Measurements from ENCODE around the gene PATJ. TPM values are rescaled to one million over a fixed set of nuclear protein-coding genes. Genes with fewer than 3 reads are reported as not detected.
A peak's percentile ranks its signal among the peaks of the same experiment; 100 is the strongest.

Gene PATJ
- total RNA-seq, 1 experiment from 2014 or later, result 47.3 TPM

DNA sequence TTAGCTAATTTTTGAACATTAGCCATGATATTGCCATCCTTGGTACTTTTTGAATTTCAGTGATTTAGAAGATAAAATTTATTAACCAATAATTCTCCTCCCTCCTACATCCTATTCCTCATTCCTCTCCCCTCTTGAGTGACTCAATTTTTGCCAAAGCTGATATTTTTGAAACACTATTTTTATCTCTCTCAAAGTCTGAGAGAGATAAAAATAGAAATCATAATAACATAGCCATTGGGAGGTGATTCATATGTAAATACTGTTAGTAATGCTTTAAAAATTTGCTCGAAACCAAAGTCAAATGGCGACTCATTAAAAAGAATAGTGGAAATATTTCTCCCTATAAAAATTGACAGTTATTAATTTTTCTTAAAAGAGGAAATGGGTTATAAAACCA is 97.4 kb downstream of the PATJ start:
- Mint-ChIP-seq H3K27me3 (ENCODE audit: low read depth) (no peaks in the 10 kb centered on the region), H3K4me1 (peaks cover 5 to 7% of the 10 kb centered on the region in 2 experiments), H3K27ac (peak overlapping the region in 2 of 3 experiments; percentile 1 to 39; a peak in 1 of 7 replicates), H3K9me3 (peaks cover 3 to 4% of the 10 kb centered on the region in 2 experiments; a peak in 4 of 5 replicates), H3K36me3 (ENCODE audit: insufficient read depth in 1 of 3, low read depth in 3 of 3) (peaks cover 3 to 8% (median 4%) of the 10 kb centered on the region in 3 experiments), H3K4me3 (no peak overlapping the region)
- Histone ChIP-seq H3K79me1 (ENCODE audit: insufficient read depth, low read depth, low read length, poor library complexity, severe bottlenecking) (no peaks in the 10 kb centered on the region), H4K5ac (ENCODE audit: insufficient read length, low read depth, low read length) (no peak overlapping the region), H3K79me2 (ENCODE audit: insufficient read depth, low read length) (no peaks in the 10 kb centered on the region), H4K8ac (replicated peaks; ENCODE audit: insufficient read length, low read depth, low read length) (no peak overlapping the region), H3K27me3 (ENCODE audit: insufficient read depth, low read length) (no peaks in the 10 kb centered on the region), H2BK12ac (ENCODE audit: insufficient read length, low read depth, low read length) (no peak overlapping the region), H3K4me1 (ENCODE audit: insufficient read depth, low read length) (no peaks in the 10 kb centered on the region), H3K27ac (ENCODE audit: insufficient read length, low read depth, low read length) (no peak overlapping the region), H3T11ph (ENCODE audit: low read length) (no peak overlapping the region), H2BK120ac (ENCODE audit: low read depth, low read length, poor library complexity, severe bottlenecking) (no peak overlapping the region), H3K9me3 (ENCODE audit: control insufficient read depth, low read depth, low read length) (no peaks in the 10 kb centered on the region), H3K18ac (ENCODE audit: insufficient read length, low read depth, low read length) (no peak overlapping the region), H3K14ac (ENCODE audit: insufficient read depth, low read length) (no peak overlapping the region), H3K9ac (ENCODE audit: extremely low read depth, insufficient read length, low read length) (no peak overlapping the region), H2BK15ac (ENCODE audit: low read depth, low read length) (no peak overlapping the region), H4K91ac (ENCODE audit: insufficient read length, low read depth, low read length) (no peak overlapping the region), H3K4ac (ENCODE audit: low read depth, low read length) (no peak overlapping the region), H2AFZ (ENCODE audit: low read length) (no peak overlapping the region), H2AK5ac (ENCODE audit: insufficient read length, low read length) (no peak overlapping the region), H3K23me2 (ENCODE audit: insufficient read length, low read depth, low read length, poor library complexity, severe bottlenecking) (no peaks in the 10 kb centered on the region), H2BK20ac (ENCODE audit: low read depth, low read length, poor library complexity, severe bottlenecking) (no peak overlapping the region), H3K4me2 (ENCODE audit: insufficient read depth, insufficient read length, low read length) (no peak overlapping the region), H4K20me1 (ENCODE audit: control insufficient read depth, insufficient read depth, insufficient read length) (no peaks in the 10 kb centered on the region), H3K23ac (ENCODE audit: insufficient read length, low read depth, low read length) (no peak overlapping the region), H3K56ac (ENCODE audit: insufficient read length, low read depth, low read length) (no peak overlapping the region), H2BK5ac (ENCODE audit: insufficient read length, low read length) (no peak overlapping the region)
- no peak for DNase-seq
- WGBS (ENCODE audit: extremely low coverage, insufficient read length, low lambda C conversion rate), result no CpG with 5 or more reads among the region's 2 CpGs
- TF ChIP-seq, protein P1, sequence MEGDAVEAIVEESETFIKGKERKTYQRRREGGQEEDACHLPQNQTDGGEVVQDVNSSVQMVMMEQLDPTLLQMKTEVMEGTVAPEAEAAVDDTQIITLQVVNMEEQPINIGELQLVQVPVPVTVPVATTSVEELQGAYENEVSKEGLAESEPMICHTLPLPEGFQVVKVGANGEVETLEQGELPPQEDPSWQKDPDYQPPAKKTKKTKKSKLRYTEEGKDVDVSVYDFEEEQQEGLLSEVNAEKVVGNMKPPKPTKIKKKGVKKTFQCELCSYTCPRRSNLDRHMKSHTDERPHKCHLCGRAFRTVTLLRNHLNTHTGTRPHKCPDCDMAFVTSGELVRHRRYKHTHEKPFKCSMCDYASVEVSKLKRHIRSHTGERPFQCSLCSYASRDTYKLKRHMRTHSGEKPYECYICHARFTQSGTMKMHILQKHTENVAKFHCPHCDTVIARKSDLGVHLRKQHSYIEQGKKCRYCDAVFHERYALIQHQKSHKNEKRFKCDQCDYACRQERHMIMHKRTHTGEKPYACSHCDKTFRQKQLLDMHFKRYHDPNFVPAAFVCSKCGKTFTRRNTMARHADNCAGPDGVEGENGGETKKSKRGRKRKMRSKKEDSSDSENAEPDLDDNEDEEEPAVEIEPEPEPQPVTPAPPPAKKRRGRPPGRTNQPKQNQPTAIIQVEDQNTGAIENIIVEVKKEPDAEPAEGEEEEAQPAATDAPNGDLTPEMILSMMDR (conservative IDR thresholded peaks at IDR 0.05), result no peak

All from H9 (cell line).